ENCODE measurements around the gene FBXW5. TPM values are rescaled to one million over a fixed set of nuclear protein-coding genes. Genes with fewer than 3 reads are reported as not detected.

Gene FBXW5
- total RNA-seq, 1 donor, result 157 TPM

GRCh38 chr9:136942112-136942880 is 2.2 kb downstream of the FBXW5 start:
- H4K20me1 ChIP-seq (ENCODE audit: insufficient read depth, low read length), result peaks cover 17% of the 10 kb centered on the region
- peaks cover 49% of the 10 kb centered on the region for H3K36me3 ChIP-seq (ENCODE audit: insufficient read depth, low read length)
- H3K27ac ChIP-seq (ENCODE audit: low read depth, low read length), result no peak overlapping the region
- TF ChIP-seq CTCF (IDR thresholded peaks at IDR 0.05; ENCODE audit: extremely low read depth, low read depth, low read length), result no peak
- H3K9me3 ChIP-seq (ENCODE audit: low read depth, low read length), result no peaks in the 10 kb centered on the region
- peak; percentile 80 for DNase-seq (ENCODE audit: insufficient read length, low spot score, missing footprints)
- H3K27me3 ChIP-seq (ENCODE audit: insufficient read depth, low read length), result no peaks in the 10 kb centered on the region
- no peak overlapping the region for H3K4me3 ChIP-seq (ENCODE audit: insufficient read depth, low read length)
- peaks cover 39% of the 10 kb centered on the region for H3K79me2 ChIP-seq (ENCODE audit: insufficient read depth, low read length)
- H3K4me2 ChIP-seq (ENCODE audit: insufficient read depth, low read length), result no peak overlapping the region
- peaks cover 8% of the 10 kb centered on the region for H3K4me1 ChIP-seq (ENCODE audit: insufficient read depth, low read length)
- no peak overlapping the region for H2AFZ ChIP-seq (ENCODE audit: low read length)

- Histone ChIP-seq H3K36me3 (ENCODE audit: insufficient read depth, low read length) (peaks cover 49% of the 10 kb centered on the region), H3K79me2 (ENCODE audit: insufficient read depth, low read length) (peaks cover 39% of the 10 kb centered on the region), H3K27me3 (ENCODE audit: insufficient read depth, low read length) (no peaks in the 10 kb centered on the region), H3K4me3 (ENCODE audit: insufficient read depth, low read length) (no peak overlapping the region), H3K9me3 (ENCODE audit: low read depth, low read length) (no peaks in the 10 kb centered on the region), H3K4me1 (ENCODE audit: insufficient read depth, low read length) (peaks cover 8% of the 10 kb centered on the region), H3K27ac (ENCODE audit: low read depth, low read length) (no peak overlapping the region), H2AFZ (ENCODE audit: low read length) (no peak overlapping the region), H4K20me1 (ENCODE audit: insufficient read depth, low read length) (peaks cover 17% of the 10 kb centered on the region), H3K4me2 (ENCODE audit: insufficient read depth, low read length) (no peak overlapping the region)
- no peak for DNase-seq (ENCODE audit: insufficient read length, low spot score, missing footprints)
- TF ChIP-seq CTCF (IDR thresholded peaks at IDR 0.05; ENCODE audit: extremely low read depth, low read depth, low read length), result no peak
These were observed 3.1 kb downstream of the FBXW5 start for GRCh38 chr9:136941231-136942111.

GRCh38 chr9:136940526-136941230 is 3.9 kb downstream of the FBXW5 start:
- H3K27me3 ChIP-seq (ENCODE audit: insufficient read depth, low read length), result no peaks in the 10 kb centered on the region
- no peak for TF ChIP-seq CTCF (IDR thresholded peaks at IDR 0.05; ENCODE audit: extremely low read depth, low read depth, low read length)
- H4K20me1 ChIP-seq (ENCODE audit: insufficient read depth, low read length), result peaks cover 17% of the 10 kb centered on the region
- H3K36me3 ChIP-seq (ENCODE audit: insufficient read depth, low read length), result peaks cover 49% of the 10 kb centered on the region
- no peak for DNase-seq (ENCODE audit: insufficient read length, low spot score, missing footprints)
- peaks cover 39% of the 10 kb centered on the region for H3K79me2 ChIP-seq (ENCODE audit: insufficient read depth, low read length)
- no peaks in the 10 kb centered on the region for H3K9me3 ChIP-seq (ENCODE audit: low read depth, low read length)
- no peak overlapping the region for H3K27ac ChIP-seq (ENCODE audit: low read depth, low read length)
- no peak overlapping the region for H2AFZ ChIP-seq (ENCODE audit: low read length)
- H3K4me2 ChIP-seq (ENCODE audit: insufficient read depth, low read length), result no peak overlapping the region
- peaks cover 8% of the 10 kb centered on the region for H3K4me1 ChIP-seq (ENCODE audit: insufficient read depth, low read length)
- H3K4me3 ChIP-seq (ENCODE audit: insufficient read depth, low read length), result no peak overlapping the region

Data from osteoblast (primary cell).